GM23338 (cell line): ENCODE data around the gene HDAC11. TPM values are rescaled to one million over a fixed set of nuclear protein-coding genes. Genes with fewer than 3 reads are reported as not detected.

Experiments
- ATAC-seq: fragments of 200-7000 bp; cut with Tn5 transposase; 3 replicates; pipeline ENCODE4 v1.9.1; 2020
- DNase-seq: peaks from one replicate; pipeline ENCODE4 v3.0.0-alpha.2; 2015; ENCODE audit warnings: low spot score
- H2AFZ ChIP-seq: fragments of 200-600 bp; sonication (generic); 2 replicates; pipeline ENCODE4 v1.8.0; 2016; ENCODE audit warnings: antibody characterized with exemption, mild to moderate bottlenecking, moderate library complexity
- H3F3A ChIP-seq: fragments of 200-600 bp; sonication (generic); replicated peaks from 2 replicates; pipeline ENCODE4 v1.8.0; 2017; ENCODE audit warnings: antibody characterized with exemption, mixed run types, low read depth
- H3K27ac ChIP-seq: fragments of 200-600 bp; sonication (generic); 2 replicates; pipeline ENCODE4 v1.6.1; 2016; ENCODE audit warnings: low read depth
- H3K27me3 ChIP-seq: fragments of 200-600 bp; sonication (generic); 2 replicates; pipeline ENCODE4 v1.8.0; 2016; ENCODE audit warnings: mild to moderate bottlenecking, mixed run types, moderate library complexity; ENCODE audit not compliant: insufficient read depth
- H3K36me3 ChIP-seq: fragments of 200-600 bp; sonication (generic); 2 replicates; pipeline ENCODE4 v1.8.0; 2016; ENCODE audit warnings: mild to moderate bottlenecking; ENCODE audit not compliant: insufficient read depth
- H3K4me1 ChIP-seq: fragments of 200-600 bp; sonication (generic); 2 replicates; pipeline ENCODE4 v1.8.0; 2016; ENCODE audit warnings: mild to moderate bottlenecking, moderate library complexity; ENCODE audit not compliant: insufficient read depth
- H3K4me2 ChIP-seq: fragments of 200-600 bp; sonication (generic); 2 replicates; pipeline ENCODE4 v1.7.1; 2017; ENCODE audit warnings: mixed run types
- H3K4me3 ChIP-seq: fragments of 200-600 bp; sonication (generic); 2 replicates; pipeline ENCODE4 v1.6.1; 2016; ENCODE audit warnings: mixed run types
- H3K79me2 ChIP-seq: fragments of 200-600 bp; sonication (generic); replicated peaks from 2 replicates; pipeline ENCODE4 v1.8.0; 2017; ENCODE audit warnings: mild to moderate bottlenecking; ENCODE audit not compliant: insufficient read depth
- H3K9me2 ChIP-seq: fragments of 200-600 bp; sonication (generic); 2 replicates; pipeline ENCODE4 v1.8.0; 2017; ENCODE audit not compliant: insufficient read depth
- H4K20me1 ChIP-seq: fragments of 200-600 bp; sonication (generic); replicated peaks from 2 replicates; pipeline ENCODE4 v1.8.0; 2017; ENCODE audit warnings: mild to moderate bottlenecking; ENCODE audit not compliant: insufficient read depth
- H3K27ac Mint-ChIP-seq: 2 replicates; pipeline ENCODE4 v1.8.0; 2020; ENCODE audit warnings: inconsistent platforms, mild to moderate bottlenecking, moderate library complexity, mixed read lengths
- H3K27me3 Mint-ChIP-seq: 3 replicates; pipeline ENCODE4 v1.8.0; 2022; ENCODE audit warnings: low read depth, mild to moderate bottlenecking, moderate library complexity, mixed read lengths, inconsistent platforms; ENCODE audit not compliant: insufficient read depth, poor library complexity
- H3K36me3 Mint-ChIP-seq: 3 replicates; pipeline ENCODE4 v1.8.0; 2021; ENCODE audit warnings: low read depth, mild to moderate bottlenecking, inconsistent platforms, moderate library complexity, mixed read lengths
- H3K4me1 Mint-ChIP-seq: 3 replicates; pipeline ENCODE4 v1.8.0; 2020; ENCODE audit warnings: mild to moderate bottlenecking, inconsistent platforms, mixed read lengths
- H3K4me3 Mint-ChIP-seq: 3 replicates; pipeline ENCODE4 v1.8.0; 2021; ENCODE audit warnings: moderate library complexity, mild to moderate bottlenecking, inconsistent platforms, mixed read lengths
- H3K9me3 Mint-ChIP-seq: 3 replicates; pipeline ENCODE4 v1.8.0; 2020; ENCODE audit warnings: moderate library complexity, mild to moderate bottlenecking, inconsistent platforms, mixed read lengths
- CREB1 ChIP-seq: fragments of 250-450 bp; sonication (Bioruptor Pico); IDR thresholded peaks from 2 replicates; pipeline ENCODE4 v1.5.0; 2020; ENCODE audit warnings: low read depth, mild to moderate bottlenecking, moderate library complexity
- EZH2 ChIP-seq: fragments of 200-600 bp; sonication (generic); IDR thresholded peaks from one replicate; pipeline ENCODE4 v1.8.0; 2017; ENCODE audit warnings: antibody characterized with exemption, mild to moderate bottlenecking, low read depth; ENCODE audit not compliant: unreplicated experiment
- POLR2AphosphoS5 ChIP-seq: IDR thresholded peaks from 2 replicates; pipeline ENCODE4 v1.6.1; 2016; ENCODE audit warnings: antibody characterized with exemption, low read depth
- ZNF114 ChIP-seq: fragments of 250-450 bp; sonication (Bioruptor Pico); IDR thresholded peaks from 2 replicates; pipeline ENCODE4 v1.5.0; 2020; ENCODE audit warnings: mild to moderate bottlenecking, moderate library complexity
- ZNF331 ChIP-seq: fragments of 250-450 bp; sonication (Bioruptor Pico); IDR thresholded peaks from 2 replicates; pipeline ENCODE4 v1.5.0; 2020; ENCODE audit warnings: low read depth, mild to moderate bottlenecking, moderate library complexity
- polyA plus RNA-seq: library from polyadenylated mRNA; unstranded; fragments of >200 nt; fragmentation: Nextera tagmentation; extraction: Ambion mirVana; gene quantifications from 2 replicates; pipeline ENCODE4 v1.2.1, GENCODE V29; 2016
- total RNA-seq: library from RNA; depleted of rRNA; stranded (reverse); fragments of >200 nt; shearing (Covaris generic); gene quantifications from 2 replicates; pipeline ENCODE4 v1.2.3, GENCODE V29; 2014
- TF ChIP-seq, protein P1 (sequence below): IDR thresholded peaks from 2 replicates; pipeline ENCODE4 v1.6.1; 2016; ENCODE audit warnings: antibody characterized with exemption
- TF ChIP-seq, protein P2 (sequence below): fragments of 250-450 bp; sonication (Bioruptor Pico); IDR thresholded peaks from 2 replicates; pipeline ENCODE4 v1.5.0; 2020; ENCODE audit warnings: mild to moderate bottlenecking, moderate library complexity
- TF ChIP-seq, protein P3 (sequence below): IDR thresholded peaks from one replicate; pipeline ENCODE4 v1.6.1; 2018; ENCODE audit warnings: antibody characterized with exemption; ENCODE audit not compliant: unreplicated experiment

The HDAC11 gene
- total and polyA plus RNA-seq, 2 experiments from 2014 or later = 5.4 to 15.8 TPM

DNA sequence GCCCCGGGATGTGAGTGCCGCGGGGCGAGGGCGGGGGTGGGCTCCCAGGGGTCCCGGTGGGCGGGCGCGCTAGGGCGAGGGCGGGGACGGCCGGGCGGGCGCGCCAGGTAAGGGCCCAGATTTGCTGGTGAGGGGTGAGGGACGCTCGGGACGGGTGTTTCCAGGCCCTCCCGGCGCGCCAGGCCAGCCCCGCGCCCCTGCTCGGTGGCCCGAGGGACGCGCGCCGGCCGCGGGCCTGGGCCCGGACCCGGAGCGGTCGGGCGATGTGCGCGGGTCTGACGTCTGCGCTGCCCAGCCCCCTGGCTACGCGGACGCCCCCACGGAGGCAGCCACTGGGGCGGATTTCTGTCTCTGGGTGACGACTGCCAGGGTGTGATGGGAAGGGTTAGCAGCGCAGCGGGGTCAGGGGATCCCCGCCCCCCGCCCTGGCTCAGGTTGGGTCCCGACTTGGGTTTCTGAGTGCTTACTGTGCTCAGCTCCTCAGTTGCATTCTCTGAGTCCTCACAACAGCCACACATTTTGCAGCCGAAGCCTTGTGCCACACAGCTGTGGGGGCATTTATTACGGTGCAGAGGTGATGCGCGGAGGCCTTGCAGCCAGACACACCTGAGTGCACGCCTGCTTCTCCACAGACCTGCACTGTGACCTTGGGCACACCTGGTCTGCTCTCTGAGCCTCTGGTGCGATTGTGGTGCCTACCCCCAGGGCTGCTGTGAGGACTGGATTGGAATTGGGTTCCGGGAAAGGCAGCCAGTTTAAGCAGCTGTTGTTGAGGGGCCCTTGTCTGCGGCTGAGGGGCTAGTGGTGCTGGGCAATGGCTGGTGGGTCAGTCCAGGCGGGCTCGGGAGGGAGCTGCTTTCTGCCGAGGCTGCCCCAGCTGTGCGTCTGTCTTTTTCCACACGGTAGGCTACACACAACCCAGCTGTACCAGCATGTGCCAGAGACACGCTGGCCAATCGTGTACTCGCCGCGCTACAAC, 523 bp downstream of the HDAC11 start:
- Mint-ChIP-seq H3K36me3 (peaks cover 3% of the 10 kb centered on the region; the same call in 1 of the 3 replicates), H3K27ac (no peak overlapping the region), H3K4me3 (peak overlapping the region; percentile 86), H3K27me3 (peaks cover 24% of the 10 kb centered on the region), H3K4me1 (peaks cover 44% of the 10 kb centered on the region), H3K9me3 (no peaks in the 10 kb centered on the region)
- Histone ChIP-seq H2AFZ (peak overlapping the region; percentile 94), H3K27ac (no peak overlapping the region), H3F3A (peaks cover 22% of the 10 kb centered on the region), H3K9me2 (no peaks in the 10 kb centered on the region), H3K4me3 (peak overlapping the region; percentile 74), H3K4me2 (peak overlapping the region; percentile 92), H4K20me1 (no peaks in the 10 kb centered on the region), H3K4me1 (peaks cover 11% of the 10 kb centered on the region), H3K79me2 (no peaks in the 10 kb centered on the region), H3K27me3 (no peaks in the 10 kb centered on the region), H3K36me3 (no peaks in the 10 kb centered on the region)
- DNase-seq (peak; percentile 66), ATAC-seq (peak; percentile 34)
- TF ChIP-seq POLR2AphosphoS5 (peak; percentile 6; the same call in 1 of the 2 replicates), CREB1 (CRISPR knock-in tag) (0 out of 2 replicates have a peak, but pooled peaks have one; percentile 41)
- TF ChIP-seq, protein P1, sequence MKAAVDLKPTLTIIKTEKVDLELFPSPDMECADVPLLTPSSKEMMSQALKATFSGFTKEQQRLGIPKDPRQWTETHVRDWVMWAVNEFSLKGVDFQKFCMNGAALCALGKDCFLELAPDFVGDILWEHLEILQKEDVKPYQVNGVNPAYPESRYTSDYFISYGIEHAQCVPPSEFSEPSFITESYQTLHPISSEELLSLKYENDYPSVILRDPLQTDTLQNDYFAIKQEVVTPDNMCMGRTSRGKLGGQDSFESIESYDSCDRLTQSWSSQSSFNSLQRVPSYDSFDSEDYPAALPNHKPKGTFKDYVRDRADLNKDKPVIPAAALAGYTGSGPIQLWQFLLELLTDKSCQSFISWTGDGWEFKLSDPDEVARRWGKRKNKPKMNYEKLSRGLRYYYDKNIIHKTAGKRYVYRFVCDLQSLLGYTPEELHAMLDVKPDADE = no peak

DNA sequence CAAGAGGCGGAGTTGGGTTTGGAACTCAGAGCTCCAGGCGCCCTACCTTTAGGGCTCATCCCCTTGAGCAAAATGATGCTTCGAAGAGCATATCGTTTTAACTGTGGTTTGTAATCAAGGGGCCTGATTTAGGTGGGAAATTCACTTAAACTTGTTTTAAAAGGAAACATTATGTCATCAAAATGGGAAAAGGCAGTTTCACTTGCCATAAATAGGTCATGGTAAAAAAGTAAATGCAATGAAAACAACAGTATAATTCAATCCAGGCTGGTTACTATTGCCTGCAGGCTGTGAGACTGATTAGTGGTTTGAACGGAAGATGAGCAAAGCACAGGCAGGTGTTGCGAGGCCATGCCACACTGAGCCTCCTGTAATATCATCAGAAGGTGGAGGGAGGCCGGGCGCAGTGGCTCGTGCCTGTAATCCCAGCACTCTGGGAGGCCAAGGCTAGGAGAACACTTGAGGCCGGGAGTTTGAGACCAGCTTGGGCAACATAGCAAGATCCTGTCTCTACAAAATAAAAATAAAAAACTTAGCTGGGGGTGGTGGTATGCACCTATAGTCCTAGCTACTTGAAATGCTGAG, 2.1 kb downstream of the HDAC11 start:
- peaks cover 33% of the 10 kb centered on the region for H3K4me1 Mint-ChIP-seq
- Histone ChIP-seq H3K4me1 (peaks cover 11% of the 10 kb centered on the region), H2AFZ (no peak overlapping the region), H3K4me3 (no peak overlapping the region), H3K4me2 (no peak overlapping the region), H4K20me1 (no peaks in the 10 kb centered on the region), H3K27me3 (no peaks in the 10 kb centered on the region), H3K9me2 (no peaks in the 10 kb centered on the region), H3F3A (peaks cover 22% of the 10 kb centered on the region), H3K27ac (no peak overlapping the region), H3K79me2 (no peaks in the 10 kb centered on the region), H3K36me3 (no peaks in the 10 kb centered on the region)
- peaks cover 3% of the 10 kb centered on the region; the same call in 1 of the 3 replicates for H3K36me3 Mint-ChIP-seq
- ATAC-seq (no peak), DNase-seq (no peak)
- peaks cover 27% of the 10 kb centered on the region for H3K27me3 Mint-ChIP-seq
- no peak overlapping the region for H3K4me3 Mint-ChIP-seq
- no peak overlapping the region for H3K27ac Mint-ChIP-seq
- H3K9me3 Mint-ChIP-seq = no peaks in the 10 kb centered on the region
- TF ChIP-seq CREB1 (CRISPR knock-in tag) = no peak
- no peak for TF ChIP-seq ZNF114 (CRISPR knock-in tag)
- no peak for TF ChIP-seq ZNF331
- TF ChIP-seq, protein P2, sequence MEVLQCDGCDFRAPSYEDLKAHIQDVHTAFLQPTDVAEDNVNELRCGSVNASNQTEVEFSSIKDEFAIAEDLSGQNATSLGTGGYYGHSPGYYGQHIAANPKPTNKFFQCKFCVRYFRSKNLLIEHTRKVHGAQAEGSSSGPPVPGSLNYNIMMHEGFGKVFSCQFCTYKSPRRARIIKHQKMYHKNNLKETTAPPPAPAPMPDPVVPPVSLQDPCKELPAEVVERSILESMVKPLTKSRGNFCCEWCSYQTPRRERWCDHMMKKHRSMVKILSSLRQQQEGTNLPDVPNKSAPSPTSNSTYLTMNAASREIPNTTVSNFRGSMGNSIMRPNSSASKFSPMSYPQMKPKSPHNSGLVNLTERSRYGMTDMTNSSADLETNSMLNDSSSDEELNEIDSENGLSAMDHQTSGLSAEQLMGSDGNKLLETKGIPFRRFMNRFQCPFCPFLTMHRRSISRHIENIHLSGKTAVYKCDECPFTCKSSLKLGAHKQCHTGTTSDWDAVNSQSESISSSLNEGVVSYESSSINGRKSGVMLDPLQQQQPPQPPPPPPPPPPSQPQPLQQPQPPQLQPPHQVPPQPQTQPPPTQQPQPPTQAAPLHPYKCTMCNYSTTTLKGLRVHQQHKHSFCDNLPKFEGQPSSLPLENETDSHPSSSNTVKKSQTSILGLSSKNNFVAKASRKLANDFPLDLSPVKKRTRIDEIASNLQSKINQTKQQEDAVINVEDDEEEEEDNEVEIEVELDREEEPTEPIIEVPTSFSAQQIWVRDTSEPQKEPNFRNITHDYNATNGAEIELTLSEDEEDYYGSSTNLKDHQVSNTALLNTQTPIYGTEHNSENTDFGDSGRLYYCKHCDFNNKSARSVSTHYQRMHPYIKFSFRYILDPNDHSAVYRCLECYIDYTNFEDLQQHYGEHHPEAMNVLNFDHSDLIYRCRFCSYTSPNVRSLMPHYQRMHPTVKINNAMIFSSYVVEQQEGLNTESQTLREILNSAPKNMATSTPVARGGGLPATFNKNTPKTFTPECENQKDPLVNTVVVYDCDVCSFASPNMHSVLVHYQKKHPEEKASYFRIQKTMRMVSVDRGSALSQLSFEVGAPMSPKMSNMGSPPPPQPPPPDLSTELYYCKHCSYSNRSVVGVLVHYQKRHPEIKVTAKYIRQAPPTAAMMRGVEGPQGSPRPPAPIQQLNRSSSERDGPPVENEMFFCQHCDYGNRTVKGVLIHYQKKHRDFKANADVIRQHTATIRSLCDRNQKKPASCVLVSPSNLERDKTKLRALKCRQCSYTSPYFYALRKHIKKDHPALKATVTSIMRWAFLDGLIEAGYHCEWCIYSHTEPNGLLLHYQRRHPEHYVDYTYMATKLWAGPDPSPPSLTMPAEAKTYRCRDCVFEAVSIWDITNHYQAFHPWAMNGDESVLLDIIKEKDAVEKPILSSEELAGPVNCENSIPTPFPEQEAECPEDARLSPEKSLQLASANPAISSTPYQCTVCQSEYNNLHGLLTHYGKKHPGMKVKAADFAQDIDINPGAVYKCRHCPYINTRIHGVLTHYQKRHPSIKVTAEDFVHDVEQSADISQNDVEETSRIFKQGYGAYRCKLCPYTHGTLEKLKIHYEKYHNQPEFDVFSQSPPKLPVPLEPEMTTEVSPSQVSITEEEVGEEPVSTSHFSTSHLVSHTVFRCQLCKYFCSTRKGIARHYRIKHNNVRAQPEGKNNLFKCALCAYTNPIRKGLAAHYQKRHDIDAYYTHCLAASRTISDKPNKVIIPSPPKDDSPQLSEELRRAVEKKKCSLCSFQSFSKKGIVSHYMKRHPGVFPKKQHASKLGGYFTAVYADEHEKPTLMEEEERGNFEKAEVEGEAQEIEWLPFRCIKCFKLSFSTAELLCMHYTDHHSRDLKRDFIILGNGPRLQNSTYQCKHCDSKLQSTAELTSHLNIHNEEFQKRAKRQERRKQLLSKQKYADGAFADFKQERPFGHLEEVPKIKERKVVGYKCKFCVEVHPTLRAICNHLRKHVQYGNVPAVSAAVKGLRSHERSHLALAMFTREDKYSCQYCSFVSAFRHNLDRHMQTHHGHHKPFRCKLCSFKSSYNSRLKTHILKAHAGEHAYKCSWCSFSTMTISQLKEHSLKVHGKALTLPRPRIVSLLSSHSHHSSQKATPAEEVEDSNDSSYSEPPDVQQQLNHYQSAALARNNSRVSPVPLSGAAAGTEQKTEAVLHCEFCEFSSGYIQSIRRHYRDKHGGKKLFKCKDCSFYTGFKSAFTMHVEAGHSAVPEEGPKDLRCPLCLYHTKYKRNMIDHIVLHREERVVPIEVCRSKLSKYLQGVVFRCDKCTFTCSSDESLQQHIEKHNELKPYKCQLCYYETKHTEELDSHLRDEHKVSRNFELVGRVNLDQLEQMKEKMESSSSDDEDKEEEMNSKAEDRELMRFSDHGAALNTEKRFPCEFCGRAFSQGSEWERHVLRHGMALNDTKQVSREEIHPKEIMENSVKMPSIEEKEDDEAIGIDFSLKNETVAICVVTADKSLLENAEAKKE = no peak
- TF ChIP-seq EZH2 = no peak
- TF ChIP-seq, protein P3, sequence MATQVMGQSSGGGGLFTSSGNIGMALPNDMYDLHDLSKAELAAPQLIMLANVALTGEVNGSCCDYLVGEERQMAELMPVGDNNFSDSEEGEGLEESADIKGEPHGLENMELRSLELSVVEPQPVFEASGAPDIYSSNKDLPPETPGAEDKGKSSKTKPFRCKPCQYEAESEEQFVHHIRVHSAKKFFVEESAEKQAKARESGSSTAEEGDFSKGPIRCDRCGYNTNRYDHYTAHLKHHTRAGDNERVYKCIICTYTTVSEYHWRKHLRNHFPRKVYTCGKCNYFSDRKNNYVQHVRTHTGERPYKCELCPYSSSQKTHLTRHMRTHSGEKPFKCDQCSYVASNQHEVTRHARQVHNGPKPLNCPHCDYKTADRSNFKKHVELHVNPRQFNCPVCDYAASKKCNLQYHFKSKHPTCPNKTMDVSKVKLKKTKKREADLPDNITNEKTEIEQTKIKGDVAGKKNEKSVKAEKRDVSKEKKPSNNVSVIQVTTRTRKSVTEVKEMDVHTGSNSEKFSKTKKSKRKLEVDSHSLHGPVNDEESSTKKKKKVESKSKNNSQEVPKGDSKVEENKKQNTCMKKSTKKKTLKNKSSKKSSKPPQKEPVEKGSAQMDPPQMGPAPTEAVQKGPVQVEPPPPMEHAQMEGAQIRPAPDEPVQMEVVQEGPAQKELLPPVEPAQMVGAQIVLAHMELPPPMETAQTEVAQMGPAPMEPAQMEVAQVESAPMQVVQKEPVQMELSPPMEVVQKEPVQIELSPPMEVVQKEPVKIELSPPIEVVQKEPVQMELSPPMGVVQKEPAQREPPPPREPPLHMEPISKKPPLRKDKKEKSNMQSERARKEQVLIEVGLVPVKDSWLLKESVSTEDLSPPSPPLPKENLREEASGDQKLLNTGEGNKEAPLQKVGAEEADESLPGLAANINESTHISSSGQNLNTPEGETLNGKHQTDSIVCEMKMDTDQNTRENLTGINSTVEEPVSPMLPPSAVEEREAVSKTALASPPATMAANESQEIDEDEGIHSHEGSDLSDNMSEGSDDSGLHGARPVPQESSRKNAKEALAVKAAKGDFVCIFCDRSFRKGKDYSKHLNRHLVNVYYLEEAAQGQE = no peak
